Renal cortex interstitium (tissue), 11 donors: ENCODE results near the gene FRMPD3. TPM values are rescaled to one million over a fixed set of nuclear protein-coding genes. Genes with fewer than 3 reads are reported as not detected.
"Not testable (repeated sequence)": the region's sequence is repeated elsewhere in the genome, so short reads cannot be mapped to it uniquely, and the experiment has no call there.

Source experiments
- DNase-seq, 11 donors: peaks; one replicate each; pipeline ENCODE4 v3.0.0-alpha.2; 2013; ENCODE audit warnings: low read depth in 9 of 11, low spot score in 4 of 11; ENCODE audit errors: extremely low read depth in 1 of 11
- polyA plus RNA-seq, 3 donors: library from polyadenylated mRNA; unstranded; fragments of 120-200 nt; gene quantifications; one replicate each; pipeline ENCODE4 v1.2.1, GENCODE V29; 2013; ENCODE audit not compliant: insufficient read length in 3 of 3

FRMPD3 gene
- polyA plus RNA-seq, 3 donors: 0.22 to 0.54 (median 0.49) TPM

GRCh38 chrX:107470971-107471370, 21.5 kb downstream of the FRMPD3 start:
- no peak for DNase-seq

GRCh38 chrX:107471420-107471819, 22.0 kb downstream of the FRMPD3 start:
- not testable (repeated sequence) for DNase-seq

GRCh38 chrX:107477406-107477805, 28.0 kb downstream of the FRMPD3 start:
- no peak for DNase-seq

GRCh38 chrX:107480272-107480671, 30.8 kb downstream of the FRMPD3 start:
- no peak for DNase-seq

- no peak for DNase-seq
Measured at GRCh38 chrX:107482046-107482445, 32.6 kb downstream of the FRMPD3 start.

- peak; percentile 19 to 51 (median 39) for DNase-seq
Measured at GRCh38 chrX:107484002-107484726, 34.7 kb downstream of the FRMPD3 start.

GRCh38 chrX:107485013-107485412, 35.6 kb downstream of the FRMPD3 start:
- no peak for DNase-seq

- DNase-seq: no peak
Measured at GRCh38 chrX:107493141-107493540, 43.7 kb downstream of the FRMPD3 start.

- no peak for DNase-seq
Measured at GRCh38 chrX:107496786-107497185, 47.3 kb downstream of the FRMPD3 start.

Other genes starting within 250 kb of the FRMPD3 start
- gene NUP62CL, start 243.2 kb upstream of the FRMPD3 start, polyA plus RNA-seq: 10 to 100 TPM in 2 of 3 donors, 1 to 10 TPM in 1; 9.1 to 13.7 (median 10.8) TPM
- under 1 TPM; 0.06 to 0.25 (median 0.15) TPM for gene DNAAF6, start 243.0 kb upstream of the FRMPD3 start, polyA plus RNA-seq
- gene PRPS1, start 178.9 kb downstream of the FRMPD3 start, polyA plus RNA-seq: 10 to 100 TPM; 48.1 to 52.4 (median 50.6) TPM